Esophagus muscularis mucosa (tissue), 4 donors: ENCODE data around the gene CNGA3. TPM values are rescaled to one million over a fixed set of nuclear protein-coding genes. Genes with fewer than 3 reads are reported as not detected.

Source experiments
- DNase-seq: peaks from one replicate; pipeline ENCODE4 v3.0.0-alpha.2; 2017; ENCODE audit errors: extremely low spot score
- H3K27ac ChIP-seq, 4 donors: fragments of 200-600 bp; sonication (generic); replicated peaks in 1 of 4; 1 replicate in 3 of 4; 2 replicates in 1 of 4; pipeline ENCODE4 v1.5.1; 2016 to 2019; ENCODE audit warnings: mild to moderate bottlenecking in 1 of 4
- H3K27me3 ChIP-seq, 4 donors: fragments of 200-600 bp; sonication (generic); one replicate each; pipeline versions ENCODE4 v1.5.1 to v1.6.0; 2016 to 2019
- H3K36me3 ChIP-seq, 4 donors: fragments of 200-600 bp; sonication (generic); one replicate each; pipeline ENCODE4 v1.5.1; 2016 to 2019
- H3K4me1 ChIP-seq, 4 donors: fragments of 200-600 bp; sonication (generic); one replicate each; pipeline ENCODE4 v1.5.1; 2016 to 2019
- H3K4me3 ChIP-seq, 4 donors: fragments of 200-600 bp; sonication (generic); 1 replicate in 2 of 4; 2 replicates in 2 of 4; pipeline ENCODE4 v1.5.1; 2016 to 2019; ENCODE audit warnings: mild to moderate bottlenecking in 4 of 4, moderate library complexity in 1 of 4
- H3K9me3 ChIP-seq, 4 donors: fragments of 200-600 bp; sonication (generic); 1 replicate in 3 of 4; 2 replicates in 1 of 4; pipeline ENCODE4 v1.5.1; 2016 to 2019
- CTCF ChIP-seq, 3 experiments: fragments of 200-600 bp in 2 of 3; fragments of 450-650 bp in 1 of 3; sonication (generic) in 2 of 3; IDR thresholded peaks; one replicate each; pipeline ENCODE4 v1.5.1; 2017 to 2019; ENCODE audit warnings: antibody characterized with exemption in 3 of 3, mild to moderate bottlenecking in 2 of 3, moderate library complexity in 1 of 3
- EP300 ChIP-seq: sonication (generic); formaldehyde crosslinking; IDR thresholded peaks from one replicate; pipeline ENCODE4 v1.6.1; 2017; ENCODE audit warnings: antibody characterized with exemption
- POLR2A ChIP-seq: fragments of 450-650 bp; IDR thresholded peaks from one replicate; pipeline ENCODE4 v1.6.1; 2017; ENCODE audit warnings: antibody characterized with exemption, moderate library complexity, mild to moderate bottlenecking, low read depth
- POLR2AphosphoS5 ChIP-seq, 2 donors: sonication (generic); formaldehyde crosslinking; IDR thresholded peaks; one replicate each; pipeline ENCODE4 v1.6.1; 2017; ENCODE audit warnings: antibody characterized with exemption in 2 of 2
- WGBS: methylation state at CpG from one replicate; pipeline ENCODE4 v1.1.5; 2018; 5-methylcytosine and 5-hydroxymethylcytosine counted together
- intact Hi-C: fragments of 100-400 bp; cut with DNase I; formaldehyde crosslinking; loops from one replicate; pipeline ENCODE4 v1.15.1; 2023
- total RNA-seq, 4 donors: library from RNA; depleted of rRNA; stranded (reverse); fragments of >200 nt; gene quantifications; one replicate each; pipeline versions ENCODE4 v1.1.0 to v1.2.1, GENCODE V29; 2016

The CNGA3 gene
- total RNA-seq, 4 donors from 2014 or later, result 2.5 to 13.7 (median 6.6) TPM

DNA sequence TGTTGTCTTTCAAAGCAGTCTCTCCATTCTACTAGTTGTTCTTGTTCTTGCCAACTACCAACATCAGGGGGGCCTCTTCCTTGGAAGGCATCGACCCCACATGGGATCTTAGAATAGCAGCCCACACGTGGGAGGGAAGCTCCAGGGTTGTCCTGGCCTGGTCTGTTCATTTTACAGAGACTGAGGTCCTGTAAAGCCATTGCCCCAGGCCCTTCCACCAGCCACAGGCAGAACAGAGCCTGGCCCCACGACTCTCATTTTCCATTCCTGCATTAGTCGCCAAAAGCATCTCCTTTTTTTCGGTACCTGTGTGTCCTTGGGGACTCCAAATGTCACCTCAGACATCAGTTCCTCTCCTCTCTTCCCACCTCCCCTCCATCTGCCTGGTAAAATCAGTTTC is 28.0 kb downstream of the CNGA3 start:
- Histone ChIP-seq H3K27ac (no peak overlapping the region), H3K27me3 (peaks cover 0 to 13% (median 0%) of the 10 kb centered on the region in 4 donors), H3K36me3 (no peaks in the 10 kb centered on the region), H3K4me1 (peaks cover 0 to 8% (median 7%) of the 10 kb centered on the region in 4 donors), H3K9me3 (no peaks in the 10 kb centered on the region), H3K4me3 (no peak overlapping the region)
- 79% methylated on average over 5 of the region's 5 CpGs for WGBS
- intact Hi-C loops, result no loop called here
- no peak for DNase-seq
- TF ChIP-seq POLR2A (no peak), CTCF (IDR thresholded peaks at IDR 0.05) (no peak), POLR2AphosphoS5 (IDR thresholded peaks at IDR 0.05) (no peak), EP300 (no peak)

- no peak for DNase-seq
- no peak overlapping the region for H3K4me3 ChIP-seq
- H3K27me3 ChIP-seq, result peaks cover 0 to 13% (median 0%) of the 10 kb centered on the region in 4 donors
- 84% methylated on average over 11 of the region's 11 CpGs for WGBS
- intact Hi-C loops, result no loop called here
- H3K4me1 ChIP-seq, result peaks cover 0 to 11% (median 9%) of the 10 kb centered on the region in 4 donors
- no peak overlapping the region for H3K27ac ChIP-seq
- no peaks in the 10 kb centered on the region for H3K9me3 ChIP-seq
- TF ChIP-seq CTCF (IDR thresholded peaks at IDR 0.05), result no peak
- TF ChIP-seq POLR2AphosphoS5 (IDR thresholded peaks at IDR 0.05), result no peak
- TF ChIP-seq POLR2A, result no peak
- TF ChIP-seq EP300, result no peak
- H3K36me3 ChIP-seq, result no peaks in the 10 kb centered on the region
These were observed 28.8 kb downstream of the CNGA3 start for GRCh38 chr2:98374958-98375570.

DNA sequence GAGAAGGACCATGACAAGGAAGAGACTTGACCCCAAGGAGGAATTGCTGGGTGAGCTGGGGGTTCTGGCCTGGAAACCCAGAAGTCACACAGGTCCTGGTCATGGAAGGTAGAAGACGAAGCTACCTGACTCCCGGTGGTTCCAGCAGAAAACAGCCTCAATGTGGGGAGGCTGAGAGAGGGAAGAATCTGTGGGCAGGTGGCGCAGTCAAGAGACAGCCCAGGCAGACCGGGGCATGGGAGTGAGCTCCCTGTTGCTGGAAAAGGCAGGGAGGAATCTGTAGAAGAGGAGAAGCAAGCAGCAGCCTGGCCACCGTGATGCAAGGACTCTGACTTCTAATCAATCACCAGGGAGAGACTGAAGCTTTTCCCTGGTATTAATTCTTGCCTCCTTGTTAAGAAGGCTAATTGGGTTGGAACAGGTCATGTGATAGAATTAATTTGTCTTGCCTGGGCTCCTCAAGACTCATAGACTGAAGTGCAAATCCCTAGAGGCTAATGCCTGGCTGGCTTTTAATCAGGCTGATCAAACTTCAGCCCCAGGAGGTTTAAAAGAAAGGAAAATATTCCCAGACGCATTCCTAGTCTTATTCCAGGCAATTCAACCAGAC is 30.1 kb downstream of the CNGA3 start:
- DNase-seq, result no peak
- H3K4me3 ChIP-seq, result no peak overlapping the region
- peaks cover 0 to 13% (median 0%) of the 10 kb centered on the region in 4 donors for H3K27me3 ChIP-seq
- no peak for TF ChIP-seq CTCF (IDR thresholded peaks at IDR 0.05)
- no peak for TF ChIP-seq EP300
- no peak for TF ChIP-seq POLR2AphosphoS5 (IDR thresholded peaks at IDR 0.05)
- no peak for TF ChIP-seq POLR2A
- WGBS, result 83% methylated on average over 6 of the region's 6 CpGs
- H3K4me1 ChIP-seq, result peaks cover 0 to 11% (median 9%) of the 10 kb centered on the region in 4 donors
- H3K36me3 ChIP-seq, result no peaks in the 10 kb centered on the region
- intact Hi-C loops, result no loop called here
- H3K27ac ChIP-seq, result no peak overlapping the region
- no peaks in the 10 kb centered on the region for H3K9me3 ChIP-seq

- intact Hi-C loops, result no loop called here
- Histone ChIP-seq H3K27ac (no peak overlapping the region), H3K4me1 (peaks cover 0 to 11% (median 9%) of the 10 kb centered on the region in 4 donors), H3K36me3 (no peaks in the 10 kb centered on the region), H3K4me3 (no peak overlapping the region), H3K27me3 (peaks cover 0 to 13% (median 0%) of the 10 kb centered on the region in 4 donors), H3K9me3 (no peaks in the 10 kb centered on the region)
- no peak for TF ChIP-seq POLR2AphosphoS5 (IDR thresholded peaks at IDR 0.05)
- TF ChIP-seq CTCF (IDR thresholded peaks at IDR 0.05), result no peak
- no peak for TF ChIP-seq EP300
- TF ChIP-seq POLR2A, result no peak
- DNase-seq, result no peak
- 75% methylated on average over 8 of the region's 8 CpGs for WGBS
These were observed 30.7 kb downstream of the CNGA3 start for GRCh38 chr2:98376996-98377395.
